ENCODE data around the gene IL22RA2.

DNA sequence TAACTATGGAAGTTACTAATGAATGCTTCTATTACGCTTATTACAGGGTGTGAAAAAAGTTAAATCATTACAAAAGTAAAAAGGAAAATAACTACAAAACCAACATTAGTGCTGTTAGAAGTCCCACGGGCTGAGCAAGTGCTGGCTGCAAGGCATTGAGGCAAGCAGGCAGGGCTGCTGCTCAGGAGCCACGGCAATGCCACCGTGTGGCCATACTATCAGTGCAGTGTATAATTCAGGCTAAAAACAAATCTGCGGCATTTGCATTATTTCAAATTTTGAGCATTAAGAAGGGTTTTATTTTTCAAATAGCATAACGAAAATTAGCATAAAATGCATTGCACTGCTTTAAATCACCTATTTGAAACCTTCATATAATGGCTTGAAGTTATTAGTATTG is 28.6 kb upstream of the IL22RA2 start:
- TF ChIP-seq, protein P1, sequence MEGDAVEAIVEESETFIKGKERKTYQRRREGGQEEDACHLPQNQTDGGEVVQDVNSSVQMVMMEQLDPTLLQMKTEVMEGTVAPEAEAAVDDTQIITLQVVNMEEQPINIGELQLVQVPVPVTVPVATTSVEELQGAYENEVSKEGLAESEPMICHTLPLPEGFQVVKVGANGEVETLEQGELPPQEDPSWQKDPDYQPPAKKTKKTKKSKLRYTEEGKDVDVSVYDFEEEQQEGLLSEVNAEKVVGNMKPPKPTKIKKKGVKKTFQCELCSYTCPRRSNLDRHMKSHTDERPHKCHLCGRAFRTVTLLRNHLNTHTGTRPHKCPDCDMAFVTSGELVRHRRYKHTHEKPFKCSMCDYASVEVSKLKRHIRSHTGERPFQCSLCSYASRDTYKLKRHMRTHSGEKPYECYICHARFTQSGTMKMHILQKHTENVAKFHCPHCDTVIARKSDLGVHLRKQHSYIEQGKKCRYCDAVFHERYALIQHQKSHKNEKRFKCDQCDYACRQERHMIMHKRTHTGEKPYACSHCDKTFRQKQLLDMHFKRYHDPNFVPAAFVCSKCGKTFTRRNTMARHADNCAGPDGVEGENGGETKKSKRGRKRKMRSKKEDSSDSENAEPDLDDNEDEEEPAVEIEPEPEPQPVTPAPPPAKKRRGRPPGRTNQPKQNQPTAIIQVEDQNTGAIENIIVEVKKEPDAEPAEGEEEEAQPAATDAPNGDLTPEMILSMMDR (IDR thresholded peaks at IDR 0.05): no peak
- no peak for TF ChIP-seq JUN (CRISPR knock-in tag; IDR thresholded peaks at IDR 0.05)

Data from WTC11 (cell line).